GM13977 (cell line): ENCODE results near the gene KIAA1217.

Source experiments
- DNase-seq: peaks from one replicate; pipeline ENCODE4 v3.0.0; 2012; ENCODE audit warnings: low spot score
- CTCF ChIP-seq: IDR thresholded peaks from 2 replicates; pipeline ENCODE4 v1.5.1; 2012; ENCODE audit warnings: mild to moderate bottlenecking, control low read depth; ENCODE audit not compliant: insufficient read depth; ENCODE audit errors: extremely low read depth, missing control alignments
- in situ Hi-C: fragments of 300-500 bp; cut with MboI; formaldehyde crosslinking; loops from one replicate; pipeline ENCODE4 v1.12.0; 2022; ENCODE audit warnings: low sequenced_read_pairs, low pct_unique_long_range_greater_than_20kb, mixed read lengths, inconsistent platforms; ENCODE audit not compliant: unreplicated experiment

KIAA1217 gene

DNA sequence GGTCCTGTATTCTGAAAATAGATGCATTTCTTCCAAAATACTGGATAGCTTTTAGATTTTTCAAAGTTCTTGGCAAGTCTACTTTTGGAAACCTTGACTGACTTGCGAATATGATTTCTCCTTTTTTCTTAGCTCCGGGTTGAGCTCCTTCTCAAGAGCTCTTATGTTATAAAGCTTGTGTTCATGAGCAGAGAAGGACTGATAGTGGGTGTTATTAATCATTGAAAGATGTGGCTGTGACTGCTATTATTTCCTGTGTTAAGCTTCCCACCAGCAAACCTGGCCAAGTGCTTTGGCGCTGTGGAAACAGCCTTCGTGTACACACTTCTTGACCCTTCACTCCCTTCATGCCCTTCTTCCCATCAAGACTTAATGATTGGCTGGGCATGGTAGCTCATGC is 98.2 kb downstream of the KIAA1217 start:
- in situ Hi-C loops: no loop called here
- TF ChIP-seq CTCF: no peak
- no peak for DNase-seq

DNA sequence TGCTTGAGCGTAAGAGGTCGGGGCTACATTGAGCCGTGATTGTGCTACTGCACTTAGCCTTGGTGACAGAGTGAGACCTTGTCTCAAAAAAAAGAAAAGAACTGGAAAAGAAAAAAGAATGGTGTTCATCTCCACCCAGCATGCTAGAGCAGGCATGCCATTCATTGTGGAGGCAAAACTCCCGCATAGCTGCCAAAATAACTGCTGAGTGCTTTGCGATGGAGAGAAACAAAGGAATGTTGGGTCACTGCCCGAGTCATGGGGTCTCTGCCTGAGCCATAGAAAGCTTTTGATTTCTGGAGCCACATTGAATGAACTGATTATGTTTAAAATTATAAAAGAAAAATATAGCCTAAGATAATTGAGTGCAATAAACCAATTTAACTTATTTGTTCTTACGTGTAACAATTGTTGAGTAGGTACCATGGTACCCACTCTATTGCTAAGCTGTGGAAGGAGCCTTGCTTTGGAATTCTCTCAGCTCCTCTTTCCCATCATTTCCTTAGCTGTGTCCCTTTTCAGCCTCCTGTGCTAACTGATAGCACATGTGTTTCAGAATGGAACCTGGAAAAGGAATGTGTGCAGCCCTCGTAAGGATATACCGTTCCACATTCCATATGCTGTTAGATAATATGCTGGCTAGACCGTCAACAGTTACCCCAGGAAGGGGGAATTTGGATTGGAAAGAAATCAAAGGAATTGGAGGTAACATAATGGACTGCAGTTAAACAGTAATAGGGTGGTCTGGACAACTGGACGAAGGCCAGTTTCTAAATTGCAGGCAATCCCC is 99.0 kb downstream of the KIAA1217 start:
- TF ChIP-seq CTCF: no peak
- in situ Hi-C loops: no loop called here

GRCh38 chr10:24310104-24310503 is 101.2 kb downstream of the KIAA1217 start:
- no peak for TF ChIP-seq CTCF
- in situ Hi-C loops: no loop called here
- DNase-seq: no peak

More for the DNA sequence above, 99.0 kb downstream of the KIAA1217 start:
- no peak for DNase-seq

- TF ChIP-seq CTCF: no peak
- in situ Hi-C loops: no loop called here
- no peak for DNase-seq
Observed at GRCh38 chr10:24311888-24312287, 103.0 kb downstream of the KIAA1217 start.

DNA sequence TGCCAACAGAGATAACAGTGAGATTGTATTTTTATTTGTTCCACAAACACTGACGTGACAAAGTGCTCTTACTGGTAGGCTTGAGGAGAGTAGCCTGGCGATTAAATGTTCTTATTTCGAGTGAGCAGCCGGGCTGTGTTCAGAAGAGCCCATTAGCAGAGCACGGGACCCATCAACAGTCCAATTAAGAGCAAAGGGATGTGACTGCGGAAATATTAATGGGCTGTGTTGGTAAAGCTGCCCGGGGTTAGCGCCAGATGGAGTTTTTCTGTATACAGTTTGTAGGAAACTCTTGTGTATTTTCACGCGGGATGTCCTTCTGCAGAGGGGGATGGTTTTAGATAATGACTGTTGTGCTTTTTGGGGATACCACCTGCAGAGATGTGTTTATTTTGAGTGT is 104.3 kb downstream of the KIAA1217 start:
- no peak for DNase-seq
- TF ChIP-seq CTCF: no peak
- in situ Hi-C loops: no loop called here

- DNase-seq: no peak
- no peak for TF ChIP-seq CTCF
- in situ Hi-C loops: no loop called here
Observed at GRCh38 chr10:24315211-24315610, 106.3 kb downstream of the KIAA1217 start.
